HepG2 (cell line): ENCODE results near the gene ABCC1. TPM values are rescaled to one million over a fixed set of nuclear protein-coding genes. Genes with fewer than 3 reads are reported as not detected.

Source experiments
- E2F2 ChIP-seq: sonication (generic); formaldehyde crosslinking; IDR thresholded peaks from 2 replicates; pipeline ENCODE4 v1.4.0; 2020; ENCODE audit warnings: missing genetic modification reagents, borderline replicate concordance
- HDAC2 ChIP-seq: sonication (generic); formaldehyde crosslinking; IDR thresholded peaks from 2 replicates; pipeline ENCODE4 v1.4.0; 2020; ENCODE audit warnings: missing genetic modification reagents
- HMGXB4 ChIP-seq, 2 experiments: sonication (generic) in 1 of 2; formaldehyde crosslinking in 1 of 2; IDR thresholded peaks; 2 replicates each; pipeline versions ENCODE4 v1.4.0 to v1.6.1; 2018 to 2020; ENCODE audit warnings: missing genetic modification reagents in 2 of 2, borderline replicate concordance in 1 of 2, low read depth in 1 of 2, mild to moderate bottlenecking in 1 of 2, missing biosample characterization in 1 of 2
- ONECUT2 ChIP-seq: sonication (generic); formaldehyde crosslinking; IDR thresholded peaks from 2 replicates; pipeline ENCODE4 v1.4.0; 2020; ENCODE audit warnings: missing genetic modification reagents
- PHF20 ChIP-seq: sonication (generic); formaldehyde crosslinking; IDR thresholded peaks from 2 replicates; pipeline ENCODE4 v1.5.0; 2020; ENCODE audit warnings: mild to moderate bottlenecking, missing genetic modification reagents
- ZGPAT ChIP-seq: IDR thresholded peaks from 2 replicates; pipeline ENCODE4 v1.6.1; 2016; ENCODE audit warnings: mild to moderate bottlenecking
- ZNF256 ChIP-seq: sonication (generic); formaldehyde crosslinking; conservative IDR thresholded peaks from 2 replicates; pipeline ENCODE4 v1.4.0; 2020; ENCODE audit warnings: missing genetic modification reagents
- polyA plus RNA-seq, 8 experiments: library from polyadenylated mRNA; depleted of rRNA in 3 of 8; stranded (reverse) in 7 of 8; unstranded in 1 of 8; fragments of >200 nt; fragmentation: Illumina TruSeq in 4 of 8; extraction: Trizol in 4 of 8; gene quantifications; 2 replicates each; pipeline versions ENCODE4 v1.2.1 to v1.2.3, GENCODE V29; 2011 to 2016; ENCODE audit warnings: low read depth in 4 of 8, missing spikeins in 1 of 8, mixed read lengths in 1 of 8; ENCODE audit not compliant: insufficient read depth in 1 of 8
- total RNA-seq, 5 experiments: library from RNA; depleted of rRNA; stranded (reverse); fragments of >200 nt; fragmentation: Illumina TruSeq; extraction: Trizol; gene quantifications; 2 replicates each; pipeline ENCODE4 v1.2.3, GENCODE V29; 2016; ENCODE audit warnings: low read depth in 1 of 5
- TF ChIP-seq, protein P1 (sequence below): IDR thresholded peaks from 2 replicates; pipeline ENCODE4 v1.6.1; 2012; ENCODE audit warnings: low read length, improper control_type of control experiment
- TF ChIP-seq, protein P2 (sequence below): sonication (generic); formaldehyde crosslinking; IDR thresholded peaks from 2 replicates; pipeline ENCODE4 v1.4.0; 2020; ENCODE audit warnings: missing genetic modification reagents, borderline replicate concordance
- TF ChIP-seq, protein P3 (sequence below): sonication (generic); formaldehyde crosslinking; IDR thresholded peaks from 2 replicates; pipeline ENCODE4 v1.5.0; 2020; ENCODE audit warnings: mild to moderate bottlenecking, missing genetic modification reagents
- TF ChIP-seq, protein P4 (sequence below): sonication (generic); formaldehyde crosslinking; conservative IDR thresholded peaks from 2 replicates; pipeline ENCODE4 v1.4.0; 2020; ENCODE audit warnings: missing genetic modification reagents

The ABCC1 gene
- total and polyA plus RNA-seq, 2 of the 13 experiments (the other 11 are each of a cell fraction or from before 2014, with no cell fraction given) = 13.0 to 30.6 TPM

DNA sequence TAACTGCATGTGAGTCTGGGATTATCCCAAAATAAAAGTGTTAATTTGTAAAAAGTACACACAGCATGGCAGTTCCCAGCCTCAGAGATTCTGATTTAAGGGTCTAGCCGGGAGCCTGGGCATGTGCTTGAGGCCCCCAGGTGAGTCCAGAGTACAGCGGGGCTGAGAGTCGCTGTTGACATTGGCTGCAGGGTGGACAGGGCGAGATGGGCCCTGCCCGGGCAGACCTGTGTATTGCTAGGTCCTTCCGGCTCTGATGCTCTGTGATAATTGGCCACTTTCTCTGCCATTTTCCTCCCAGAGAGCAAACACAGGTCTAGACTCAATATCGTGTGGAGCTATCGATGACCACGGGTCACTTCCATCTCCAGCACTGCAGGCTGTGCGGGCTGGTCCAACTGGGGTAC is 200.3 kb downstream of the ABCC1 start (continued):
- TF ChIP-seq, protein P1, sequence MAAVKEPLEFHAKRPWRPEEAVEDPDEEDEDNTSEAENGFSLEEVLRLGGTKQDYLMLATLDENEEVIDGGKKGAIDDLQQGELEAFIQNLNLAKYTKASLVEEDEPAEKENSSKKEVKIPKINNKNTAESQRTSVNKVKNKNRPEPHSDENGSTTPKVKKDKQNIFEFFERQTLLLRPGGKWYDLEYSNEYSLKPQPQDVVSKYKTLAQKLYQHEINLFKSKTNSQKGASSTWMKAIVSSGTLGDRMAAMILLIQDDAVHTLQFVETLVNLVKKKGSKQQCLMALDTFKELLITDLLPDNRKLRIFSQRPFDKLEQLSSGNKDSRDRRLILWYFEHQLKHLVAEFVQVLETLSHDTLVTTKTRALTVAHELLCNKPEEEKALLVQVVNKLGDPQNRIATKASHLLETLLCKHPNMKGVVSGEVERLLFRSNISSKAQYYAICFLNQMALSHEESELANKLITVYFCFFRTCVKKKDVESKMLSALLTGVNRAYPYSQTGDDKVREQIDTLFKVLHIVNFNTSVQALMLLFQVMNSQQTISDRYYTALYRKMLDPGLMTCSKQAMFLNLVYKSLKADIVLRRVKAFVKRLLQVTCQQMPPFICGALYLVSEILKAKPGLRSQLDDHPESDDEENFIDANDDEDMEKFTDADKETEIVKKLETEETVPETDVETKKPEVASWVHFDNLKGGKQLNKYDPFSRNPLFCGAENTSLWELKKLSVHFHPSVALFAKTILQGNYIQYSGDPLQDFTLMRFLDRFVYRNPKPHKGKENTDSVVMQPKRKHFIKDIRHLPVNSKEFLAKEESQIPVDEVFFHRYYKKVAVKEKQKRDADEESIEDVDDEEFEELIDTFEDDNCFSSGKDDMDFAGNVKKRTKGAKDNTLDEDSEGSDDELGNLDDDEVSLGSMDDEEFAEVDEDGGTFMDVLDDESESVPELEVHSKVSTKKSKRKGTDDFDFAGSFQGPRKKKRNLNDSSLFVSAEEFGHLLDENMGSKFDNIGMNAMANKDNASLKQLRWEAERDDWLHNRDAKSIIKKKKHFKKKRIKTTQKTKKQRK = no peak
- TF ChIP-seq ONECUT2 (CRISPR knock-in tag) (0 out of 2 replicates have a peak, but pooled peaks have one; percentile 34), HDAC2 (CRISPR knock-in tag) (peak; percentile 77), PHF20 (CRISPR knock-in tag) (peak; percentile 38; the same call in 1 of the 2 replicates), E2F2 (CRISPR knock-in tag) (no peak), HMGXB4 (CRISPR knock-in tag; IDR thresholded peaks at IDR 0.05; ENCODE audit: borderline replicate concordance in 1 of 2, low read depth in 1 of 2) (peak in 1 of 2 experiments; percentile 43; a peak in 1 of 4 replicates), ZNF256 (CRISPR knock-in tag) (0 out of 2 replicates have a peak, but pooled peaks have one; percentile 68), ZGPAT (CRISPR knock-in tag) (peak; percentile 70)
- TF ChIP-seq, protein P2, sequence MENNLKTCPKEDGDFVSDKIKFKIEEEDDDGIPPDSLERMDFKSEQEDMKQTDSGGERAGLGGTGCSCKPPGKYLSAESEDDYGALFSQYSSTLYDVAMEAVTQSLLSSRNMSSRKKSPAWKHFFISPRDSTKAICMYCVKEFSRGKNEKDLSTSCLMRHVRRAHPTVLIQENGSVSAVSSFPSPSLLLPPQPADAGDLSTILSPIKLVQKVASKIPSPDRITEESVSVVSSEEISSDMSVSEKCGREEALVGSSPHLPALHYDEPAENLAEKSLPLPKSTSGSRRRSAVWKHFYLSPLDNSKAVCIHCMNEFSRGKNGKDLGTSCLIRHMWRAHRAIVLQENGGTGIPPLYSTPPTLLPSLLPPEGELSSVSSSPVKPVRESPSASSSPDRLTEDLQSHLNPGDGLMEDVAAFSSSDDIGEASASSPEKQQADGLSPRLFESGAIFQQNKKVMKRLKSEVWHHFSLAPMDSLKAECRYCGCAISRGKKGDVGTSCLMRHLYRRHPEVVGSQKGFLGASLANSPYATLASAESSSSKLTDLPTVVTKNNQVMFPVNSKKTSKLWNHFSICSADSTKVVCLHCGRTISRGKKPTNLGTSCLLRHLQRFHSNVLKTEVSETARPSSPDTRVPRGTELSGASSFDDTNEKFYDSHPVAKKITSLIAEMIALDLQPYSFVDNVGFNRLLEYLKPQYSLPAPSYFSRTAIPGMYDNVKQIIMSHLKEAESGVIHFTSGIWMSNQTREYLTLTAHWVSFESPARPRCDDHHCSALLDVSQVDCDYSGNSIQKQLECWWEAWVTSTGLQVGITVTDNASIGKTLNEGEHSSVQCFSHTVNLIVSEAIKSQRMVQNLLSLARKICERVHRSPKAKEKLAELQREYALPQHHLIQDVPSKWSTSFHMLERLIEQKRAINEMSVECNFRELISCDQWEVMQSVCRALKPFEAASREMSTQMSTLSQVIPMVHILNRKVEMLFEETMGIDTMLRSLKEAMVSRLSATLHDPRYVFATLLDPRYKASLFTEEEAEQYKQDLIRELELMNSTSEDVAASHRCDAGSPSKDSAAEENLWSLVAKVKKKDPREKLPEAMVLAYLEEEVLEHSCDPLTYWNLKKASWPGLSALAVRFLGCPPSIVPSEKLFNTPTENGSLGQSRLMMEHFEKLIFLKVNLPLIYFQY = peak; percentile 83; the same call in 1 of the 2 replicates
- TF ChIP-seq, protein P3, sequence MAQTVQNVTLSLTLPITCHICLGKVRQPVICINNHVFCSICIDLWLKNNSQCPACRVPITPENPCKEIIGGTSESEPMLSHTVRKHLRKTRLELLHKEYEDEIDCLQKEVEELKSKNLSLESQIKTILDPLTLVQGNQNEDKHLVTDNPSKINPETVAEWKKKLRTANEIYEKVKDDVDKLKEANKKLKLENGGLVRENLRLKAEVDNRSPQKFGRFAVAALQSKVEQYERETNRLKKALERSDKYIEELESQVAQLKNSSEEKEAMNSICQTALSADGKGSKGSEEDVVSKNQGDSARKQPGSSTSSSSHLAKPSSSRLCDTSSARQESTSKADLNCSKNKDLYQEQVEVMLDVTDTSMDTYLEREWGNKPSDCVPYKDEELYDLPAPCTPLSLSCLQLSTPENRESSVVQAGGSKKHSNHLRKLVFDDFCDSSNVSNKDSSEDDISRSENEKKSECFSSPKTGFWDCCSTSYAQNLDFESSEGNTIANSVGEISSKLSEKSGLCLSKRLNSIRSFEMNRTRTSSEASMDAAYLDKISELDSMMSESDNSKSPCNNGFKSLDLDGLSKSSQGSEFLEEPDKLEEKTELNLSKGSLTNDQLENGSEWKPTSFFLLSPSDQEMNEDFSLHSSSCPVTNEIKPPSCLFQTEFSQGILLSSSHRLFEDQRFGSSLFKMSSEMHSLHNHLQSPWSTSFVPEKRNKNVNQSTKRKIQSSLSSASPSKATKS = no peak
- TF ChIP-seq, protein P4, sequence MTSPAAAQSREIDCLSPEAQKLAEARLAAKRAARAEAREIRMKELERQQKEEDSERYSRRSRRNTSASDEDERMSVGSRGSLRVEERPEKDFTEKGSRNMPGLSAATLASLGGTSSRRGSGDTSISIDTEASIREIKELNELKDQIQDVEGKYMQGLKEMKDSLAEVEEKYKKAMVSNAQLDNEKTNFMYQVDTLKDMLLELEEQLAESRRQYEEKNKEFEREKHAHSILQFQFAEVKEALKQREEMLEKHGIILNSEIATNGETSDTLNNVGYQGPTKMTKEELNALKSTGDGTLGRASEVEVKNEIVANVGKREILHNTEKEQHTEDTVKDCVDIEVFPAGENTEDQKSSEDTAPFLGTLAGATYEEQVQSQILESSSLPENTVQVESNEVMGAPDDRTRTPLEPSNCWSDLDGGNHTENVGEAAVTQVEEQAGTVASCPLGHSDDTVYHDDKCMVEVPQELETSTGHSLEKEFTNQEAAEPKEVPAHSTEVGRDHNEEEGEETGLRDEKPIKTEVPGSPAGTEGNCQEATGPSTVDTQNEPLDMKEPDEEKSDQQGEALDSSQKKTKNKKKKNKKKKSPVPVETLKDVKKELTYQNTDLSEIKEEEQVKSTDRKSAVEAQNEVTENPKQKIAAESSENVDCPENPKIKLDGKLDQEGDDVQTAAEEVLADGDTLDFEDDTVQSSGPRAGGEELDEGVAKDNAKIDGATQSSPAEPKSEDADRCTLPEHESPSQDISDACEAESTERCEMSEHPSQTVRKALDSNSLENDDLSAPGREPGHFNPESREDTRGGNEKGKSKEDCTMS (CRISPR knock-in tag) = no peak
